GM23338 (cell line): ENCODE data around the gene LRP1B. TPM values are rescaled to one million over a fixed set of nuclear protein-coding genes. Genes with fewer than 3 reads are reported as not detected.
A peak's percentile ranks its signal among the peaks of the same experiment; 100 is the strongest.

Experiments
- ATAC-seq: fragments of 200-7000 bp; cut with Tn5 transposase; 3 replicates; pipeline ENCODE4 v1.9.1; 2020
- DNase-seq: peaks from one replicate; pipeline ENCODE4 v3.0.0-alpha.2; 2015; ENCODE audit warnings: low spot score
- H2AFZ ChIP-seq: fragments of 200-600 bp; sonication (generic); 2 replicates; pipeline ENCODE4 v1.8.0; 2016; ENCODE audit warnings: antibody characterized with exemption, mild to moderate bottlenecking, moderate library complexity
- H3F3A ChIP-seq: fragments of 200-600 bp; sonication (generic); replicated peaks from 2 replicates; pipeline ENCODE4 v1.8.0; 2017; ENCODE audit warnings: antibody characterized with exemption, mixed run types, low read depth
- H3K27ac ChIP-seq: fragments of 200-600 bp; sonication (generic); 2 replicates; pipeline ENCODE4 v1.6.1; 2016; ENCODE audit warnings: low read depth
- H3K27me3 ChIP-seq: fragments of 200-600 bp; sonication (generic); 2 replicates; pipeline ENCODE4 v1.8.0; 2016; ENCODE audit warnings: mild to moderate bottlenecking, mixed run types, moderate library complexity; ENCODE audit not compliant: insufficient read depth
- H3K36me3 ChIP-seq: fragments of 200-600 bp; sonication (generic); 2 replicates; pipeline ENCODE4 v1.8.0; 2016; ENCODE audit warnings: mild to moderate bottlenecking; ENCODE audit not compliant: insufficient read depth
- H3K4me1 ChIP-seq: fragments of 200-600 bp; sonication (generic); 2 replicates; pipeline ENCODE4 v1.8.0; 2016; ENCODE audit warnings: mild to moderate bottlenecking, moderate library complexity; ENCODE audit not compliant: insufficient read depth
- H3K4me2 ChIP-seq: fragments of 200-600 bp; sonication (generic); 2 replicates; pipeline ENCODE4 v1.7.1; 2017; ENCODE audit warnings: mixed run types
- H3K4me3 ChIP-seq: fragments of 200-600 bp; sonication (generic); 2 replicates; pipeline ENCODE4 v1.6.1; 2016; ENCODE audit warnings: mixed run types
- H3K79me2 ChIP-seq: fragments of 200-600 bp; sonication (generic); replicated peaks from 2 replicates; pipeline ENCODE4 v1.8.0; 2017; ENCODE audit warnings: mild to moderate bottlenecking; ENCODE audit not compliant: insufficient read depth
- H3K9me2 ChIP-seq: fragments of 200-600 bp; sonication (generic); 2 replicates; pipeline ENCODE4 v1.8.0; 2017; ENCODE audit not compliant: insufficient read depth
- H4K20me1 ChIP-seq: fragments of 200-600 bp; sonication (generic); replicated peaks from 2 replicates; pipeline ENCODE4 v1.8.0; 2017; ENCODE audit warnings: mild to moderate bottlenecking; ENCODE audit not compliant: insufficient read depth
- H3K27ac Mint-ChIP-seq: 2 replicates; pipeline ENCODE4 v1.8.0; 2020; ENCODE audit warnings: inconsistent platforms, mild to moderate bottlenecking, moderate library complexity, mixed read lengths
- H3K27me3 Mint-ChIP-seq: 3 replicates; pipeline ENCODE4 v1.8.0; 2022; ENCODE audit warnings: low read depth, mild to moderate bottlenecking, moderate library complexity, mixed read lengths, inconsistent platforms; ENCODE audit not compliant: insufficient read depth, poor library complexity
- H3K36me3 Mint-ChIP-seq: 3 replicates; pipeline ENCODE4 v1.8.0; 2021; ENCODE audit warnings: low read depth, mild to moderate bottlenecking, inconsistent platforms, moderate library complexity, mixed read lengths
- H3K4me1 Mint-ChIP-seq: 3 replicates; pipeline ENCODE4 v1.8.0; 2020; ENCODE audit warnings: mild to moderate bottlenecking, inconsistent platforms, mixed read lengths
- H3K4me3 Mint-ChIP-seq: 3 replicates; pipeline ENCODE4 v1.8.0; 2021; ENCODE audit warnings: moderate library complexity, mild to moderate bottlenecking, inconsistent platforms, mixed read lengths
- H3K9me3 Mint-ChIP-seq: 3 replicates; pipeline ENCODE4 v1.8.0; 2020; ENCODE audit warnings: moderate library complexity, mild to moderate bottlenecking, inconsistent platforms, mixed read lengths
- CREB1 ChIP-seq: fragments of 250-450 bp; sonication (Bioruptor Pico); IDR thresholded peaks from 2 replicates; pipeline ENCODE4 v1.5.0; 2020; ENCODE audit warnings: low read depth, mild to moderate bottlenecking, moderate library complexity
- EZH2 ChIP-seq: fragments of 200-600 bp; sonication (generic); IDR thresholded peaks from one replicate; pipeline ENCODE4 v1.8.0; 2017; ENCODE audit warnings: antibody characterized with exemption, mild to moderate bottlenecking, low read depth; ENCODE audit not compliant: unreplicated experiment
- EZH2phosphoT487 ChIP-seq: fragments of 200-600 bp; sonication (generic); IDR thresholded peaks from one replicate; pipeline ENCODE4 v1.8.1; 2018; ENCODE audit warnings: antibody characterized with exemption; ENCODE audit not compliant: unreplicated experiment
- JUNB ChIP-seq: IDR thresholded peaks from one replicate; pipeline ENCODE4 v1.6.1; 2016; ENCODE audit warnings: antibody characterized with exemption; ENCODE audit not compliant: unreplicated experiment
- NANOG ChIP-seq: IDR thresholded peaks from 2 replicates; pipeline ENCODE4 v1.6.1; 2016; ENCODE audit warnings: antibody characterized with exemption, borderline replicate concordance
- POLR2AphosphoS5 ChIP-seq: IDR thresholded peaks from 2 replicates; pipeline ENCODE4 v1.6.1; 2016; ENCODE audit warnings: antibody characterized with exemption, low read depth
- REST ChIP-seq: IDR thresholded peaks from one replicate; pipeline ENCODE4 v1.6.1; 2018; ENCODE audit warnings: antibody characterized with exemption; ENCODE audit not compliant: unreplicated experiment
- STAT1 ChIP-seq: IDR thresholded peaks from one replicate; pipeline ENCODE4 v1.6.1; 2016; ENCODE audit warnings: antibody characterized with exemption; ENCODE audit not compliant: unreplicated experiment
- ZNF114 ChIP-seq: fragments of 250-450 bp; sonication (Bioruptor Pico); IDR thresholded peaks from 2 replicates; pipeline ENCODE4 v1.5.0; 2020; ENCODE audit warnings: mild to moderate bottlenecking, moderate library complexity
- ZNF331 ChIP-seq: fragments of 250-450 bp; sonication (Bioruptor Pico); IDR thresholded peaks from 2 replicates; pipeline ENCODE4 v1.5.0; 2020; ENCODE audit warnings: low read depth, mild to moderate bottlenecking, moderate library complexity
- polyA plus RNA-seq: library from polyadenylated mRNA; unstranded; fragments of >200 nt; fragmentation: Nextera tagmentation; extraction: Ambion mirVana; gene quantifications from 2 replicates; pipeline ENCODE4 v1.2.1, GENCODE V29; 2016
- total RNA-seq: library from RNA; depleted of rRNA; stranded (reverse); fragments of >200 nt; shearing (Covaris generic); gene quantifications from 2 replicates; pipeline ENCODE4 v1.2.3, GENCODE V29; 2014
- TF ChIP-seq, protein P1 (sequence below), 2 experiments: fragments of 200-600 bp in 1 of 2; sonication (generic) in 1 of 2; conservative IDR thresholded peaks; 2 replicates each; pipeline versions ENCODE4 v1.5.1 to v1.6.1; 2016 to 2017; ENCODE audit warnings: antibody characterized with exemption in 2 of 2, low read depth in 2 of 2, mild to moderate bottlenecking in 2 of 2, moderate library complexity in 1 of 2
- TF ChIP-seq, protein P2 (sequence below): IDR thresholded peaks from 2 replicates; pipeline ENCODE4 v1.6.1; 2016; ENCODE audit warnings: antibody characterized with exemption
- TF ChIP-seq, protein P3 (sequence below): fragments of 250-450 bp; sonication (Bioruptor Pico); IDR thresholded peaks from 2 replicates; pipeline ENCODE4 v1.5.0; 2020; ENCODE audit warnings: mild to moderate bottlenecking, moderate library complexity

Gene LRP1B
- total and polyA plus RNA-seq, 2 experiments from 2014 or later = 0.15 to 0.97 TPM

GRCh38 chr2:140539242-140539875, 1591.5 kb downstream of the LRP1B start:
- Histone ChIP-seq H3K4me1 (no peaks in the 10 kb centered on the region), H4K20me1 (no peaks in the 10 kb centered on the region), H3K4me3 (no peak overlapping the region), H3K27ac (no peak overlapping the region), H3K4me2 (no peak overlapping the region), H2AFZ (peak overlapping the region; percentile 38; the same call in 1 of the 2 replicates), H3K79me2 (no peaks in the 10 kb centered on the region), H3F3A (no peaks in the 10 kb centered on the region), H3K36me3 (no peaks in the 10 kb centered on the region), H3K27me3 (no peaks in the 10 kb centered on the region), H3K9me2 (no peaks in the 10 kb centered on the region)
- no peak for ATAC-seq
- Mint-ChIP-seq H3K27me3 (no peaks in the 10 kb centered on the region), H3K27ac (0 out of 2 replicates have a peak overlapping the region, but pooled peaks have one; percentile 6), H3K9me3 (no peaks in the 10 kb centered on the region), H3K4me1 (peaks cover 5% of the 10 kb centered on the region; the same call in 1 of the 3 replicates), H3K36me3 (no peaks in the 10 kb centered on the region), H3K4me3 (no peak overlapping the region)
- no peak for TF ChIP-seq EZH2phosphoT487
- TF ChIP-seq, protein P1, sequence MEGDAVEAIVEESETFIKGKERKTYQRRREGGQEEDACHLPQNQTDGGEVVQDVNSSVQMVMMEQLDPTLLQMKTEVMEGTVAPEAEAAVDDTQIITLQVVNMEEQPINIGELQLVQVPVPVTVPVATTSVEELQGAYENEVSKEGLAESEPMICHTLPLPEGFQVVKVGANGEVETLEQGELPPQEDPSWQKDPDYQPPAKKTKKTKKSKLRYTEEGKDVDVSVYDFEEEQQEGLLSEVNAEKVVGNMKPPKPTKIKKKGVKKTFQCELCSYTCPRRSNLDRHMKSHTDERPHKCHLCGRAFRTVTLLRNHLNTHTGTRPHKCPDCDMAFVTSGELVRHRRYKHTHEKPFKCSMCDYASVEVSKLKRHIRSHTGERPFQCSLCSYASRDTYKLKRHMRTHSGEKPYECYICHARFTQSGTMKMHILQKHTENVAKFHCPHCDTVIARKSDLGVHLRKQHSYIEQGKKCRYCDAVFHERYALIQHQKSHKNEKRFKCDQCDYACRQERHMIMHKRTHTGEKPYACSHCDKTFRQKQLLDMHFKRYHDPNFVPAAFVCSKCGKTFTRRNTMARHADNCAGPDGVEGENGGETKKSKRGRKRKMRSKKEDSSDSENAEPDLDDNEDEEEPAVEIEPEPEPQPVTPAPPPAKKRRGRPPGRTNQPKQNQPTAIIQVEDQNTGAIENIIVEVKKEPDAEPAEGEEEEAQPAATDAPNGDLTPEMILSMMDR (conservative IDR thresholded peaks at IDR 0.05; ENCODE audit: low read depth in 2 of 2) = no peak
- no peak for TF ChIP-seq REST
- no peak for TF ChIP-seq CREB1 (CRISPR knock-in tag)
- TF ChIP-seq, protein P2, sequence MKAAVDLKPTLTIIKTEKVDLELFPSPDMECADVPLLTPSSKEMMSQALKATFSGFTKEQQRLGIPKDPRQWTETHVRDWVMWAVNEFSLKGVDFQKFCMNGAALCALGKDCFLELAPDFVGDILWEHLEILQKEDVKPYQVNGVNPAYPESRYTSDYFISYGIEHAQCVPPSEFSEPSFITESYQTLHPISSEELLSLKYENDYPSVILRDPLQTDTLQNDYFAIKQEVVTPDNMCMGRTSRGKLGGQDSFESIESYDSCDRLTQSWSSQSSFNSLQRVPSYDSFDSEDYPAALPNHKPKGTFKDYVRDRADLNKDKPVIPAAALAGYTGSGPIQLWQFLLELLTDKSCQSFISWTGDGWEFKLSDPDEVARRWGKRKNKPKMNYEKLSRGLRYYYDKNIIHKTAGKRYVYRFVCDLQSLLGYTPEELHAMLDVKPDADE = no peak
- TF ChIP-seq NANOG = no peak
- no peak for TF ChIP-seq STAT1
- TF ChIP-seq ZNF114 (CRISPR knock-in tag) = no peak
- TF ChIP-seq, protein P3, sequence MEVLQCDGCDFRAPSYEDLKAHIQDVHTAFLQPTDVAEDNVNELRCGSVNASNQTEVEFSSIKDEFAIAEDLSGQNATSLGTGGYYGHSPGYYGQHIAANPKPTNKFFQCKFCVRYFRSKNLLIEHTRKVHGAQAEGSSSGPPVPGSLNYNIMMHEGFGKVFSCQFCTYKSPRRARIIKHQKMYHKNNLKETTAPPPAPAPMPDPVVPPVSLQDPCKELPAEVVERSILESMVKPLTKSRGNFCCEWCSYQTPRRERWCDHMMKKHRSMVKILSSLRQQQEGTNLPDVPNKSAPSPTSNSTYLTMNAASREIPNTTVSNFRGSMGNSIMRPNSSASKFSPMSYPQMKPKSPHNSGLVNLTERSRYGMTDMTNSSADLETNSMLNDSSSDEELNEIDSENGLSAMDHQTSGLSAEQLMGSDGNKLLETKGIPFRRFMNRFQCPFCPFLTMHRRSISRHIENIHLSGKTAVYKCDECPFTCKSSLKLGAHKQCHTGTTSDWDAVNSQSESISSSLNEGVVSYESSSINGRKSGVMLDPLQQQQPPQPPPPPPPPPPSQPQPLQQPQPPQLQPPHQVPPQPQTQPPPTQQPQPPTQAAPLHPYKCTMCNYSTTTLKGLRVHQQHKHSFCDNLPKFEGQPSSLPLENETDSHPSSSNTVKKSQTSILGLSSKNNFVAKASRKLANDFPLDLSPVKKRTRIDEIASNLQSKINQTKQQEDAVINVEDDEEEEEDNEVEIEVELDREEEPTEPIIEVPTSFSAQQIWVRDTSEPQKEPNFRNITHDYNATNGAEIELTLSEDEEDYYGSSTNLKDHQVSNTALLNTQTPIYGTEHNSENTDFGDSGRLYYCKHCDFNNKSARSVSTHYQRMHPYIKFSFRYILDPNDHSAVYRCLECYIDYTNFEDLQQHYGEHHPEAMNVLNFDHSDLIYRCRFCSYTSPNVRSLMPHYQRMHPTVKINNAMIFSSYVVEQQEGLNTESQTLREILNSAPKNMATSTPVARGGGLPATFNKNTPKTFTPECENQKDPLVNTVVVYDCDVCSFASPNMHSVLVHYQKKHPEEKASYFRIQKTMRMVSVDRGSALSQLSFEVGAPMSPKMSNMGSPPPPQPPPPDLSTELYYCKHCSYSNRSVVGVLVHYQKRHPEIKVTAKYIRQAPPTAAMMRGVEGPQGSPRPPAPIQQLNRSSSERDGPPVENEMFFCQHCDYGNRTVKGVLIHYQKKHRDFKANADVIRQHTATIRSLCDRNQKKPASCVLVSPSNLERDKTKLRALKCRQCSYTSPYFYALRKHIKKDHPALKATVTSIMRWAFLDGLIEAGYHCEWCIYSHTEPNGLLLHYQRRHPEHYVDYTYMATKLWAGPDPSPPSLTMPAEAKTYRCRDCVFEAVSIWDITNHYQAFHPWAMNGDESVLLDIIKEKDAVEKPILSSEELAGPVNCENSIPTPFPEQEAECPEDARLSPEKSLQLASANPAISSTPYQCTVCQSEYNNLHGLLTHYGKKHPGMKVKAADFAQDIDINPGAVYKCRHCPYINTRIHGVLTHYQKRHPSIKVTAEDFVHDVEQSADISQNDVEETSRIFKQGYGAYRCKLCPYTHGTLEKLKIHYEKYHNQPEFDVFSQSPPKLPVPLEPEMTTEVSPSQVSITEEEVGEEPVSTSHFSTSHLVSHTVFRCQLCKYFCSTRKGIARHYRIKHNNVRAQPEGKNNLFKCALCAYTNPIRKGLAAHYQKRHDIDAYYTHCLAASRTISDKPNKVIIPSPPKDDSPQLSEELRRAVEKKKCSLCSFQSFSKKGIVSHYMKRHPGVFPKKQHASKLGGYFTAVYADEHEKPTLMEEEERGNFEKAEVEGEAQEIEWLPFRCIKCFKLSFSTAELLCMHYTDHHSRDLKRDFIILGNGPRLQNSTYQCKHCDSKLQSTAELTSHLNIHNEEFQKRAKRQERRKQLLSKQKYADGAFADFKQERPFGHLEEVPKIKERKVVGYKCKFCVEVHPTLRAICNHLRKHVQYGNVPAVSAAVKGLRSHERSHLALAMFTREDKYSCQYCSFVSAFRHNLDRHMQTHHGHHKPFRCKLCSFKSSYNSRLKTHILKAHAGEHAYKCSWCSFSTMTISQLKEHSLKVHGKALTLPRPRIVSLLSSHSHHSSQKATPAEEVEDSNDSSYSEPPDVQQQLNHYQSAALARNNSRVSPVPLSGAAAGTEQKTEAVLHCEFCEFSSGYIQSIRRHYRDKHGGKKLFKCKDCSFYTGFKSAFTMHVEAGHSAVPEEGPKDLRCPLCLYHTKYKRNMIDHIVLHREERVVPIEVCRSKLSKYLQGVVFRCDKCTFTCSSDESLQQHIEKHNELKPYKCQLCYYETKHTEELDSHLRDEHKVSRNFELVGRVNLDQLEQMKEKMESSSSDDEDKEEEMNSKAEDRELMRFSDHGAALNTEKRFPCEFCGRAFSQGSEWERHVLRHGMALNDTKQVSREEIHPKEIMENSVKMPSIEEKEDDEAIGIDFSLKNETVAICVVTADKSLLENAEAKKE (CRISPR knock-in tag) = no peak
- TF ChIP-seq EZH2 = no peak
- no peak for TF ChIP-seq POLR2AphosphoS5
- TF ChIP-seq JUNB = no peak
- no peak for TF ChIP-seq ZNF331
- DNase-seq = no peak
